ENCODE results near the gene TPST2. TPM values are rescaled to one million over a fixed set of nuclear protein-coding genes. Genes with fewer than 3 reads are reported as not detected.

The TPST2 gene
- total and polyA plus RNA-seq, 9 of the 15 experiments (the other 6 are each of a cell fraction or from before 2014, with no cell fraction given), result 14.2 to 123 (median 60.1) TPM

DNA sequence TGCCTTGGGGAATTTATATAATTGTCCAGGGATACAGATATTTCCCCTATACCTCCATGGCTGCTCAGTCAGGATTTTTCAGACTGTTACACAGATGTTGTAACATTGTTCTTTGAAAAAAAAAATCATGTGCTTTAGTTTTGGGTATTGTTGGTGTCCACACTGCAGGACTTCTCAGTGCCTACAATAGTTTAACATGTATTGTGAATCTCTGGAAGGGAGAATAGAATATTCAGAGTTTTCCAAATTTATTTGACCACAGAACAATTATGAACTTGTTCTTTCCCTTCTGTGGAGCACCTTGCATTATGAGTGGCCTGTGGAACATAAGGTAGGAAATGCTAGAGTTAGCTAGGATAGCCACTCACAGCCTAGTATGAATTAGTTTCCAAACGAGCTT lies 46.4 kb upstream of the TPST2 start:
- no peak for DNase-seq (ENCODE audit: extremely low read depth in 1 of 4, low spot score in 3 of 4)
- CTCF ChIA-PET (ENCODE audit: low intra/inter-chr PET ratio), result no interaction called here
- H3K9me1 ChIP-seq (ENCODE audit: control insufficient read depth, insufficient read depth, low read length), result no peaks in the 10 kb centered on the region
- no peak overlapping the region for H3K9ac ChIP-seq (ENCODE audit: insufficient read depth in 1 of 2, low read depth in 2 of 2, low read length in 2 of 2)
- ATAC-seq, result no peak
- intact Hi-C loops (cut with micrococcal nuclease), result no loop called here
- no peaks in the 10 kb centered on the region for H3K9me3 ChIP-seq (replicated peaks; ENCODE audit: control insufficient read depth, insufficient read depth, low read depth, low read length)
- no peaks in the 10 kb centered on the region for H4K20me1 ChIP-seq (replicated peaks; ENCODE audit: control insufficient read depth, insufficient read depth, low read length)
- H3K4me2 ChIP-seq (ENCODE audit: insufficient read depth, low read length), result no peak overlapping the region
- POLR2A ChIA-PET, result interaction anchor here (0.6 kb wide), 1 partner anchor 53 kb away, joined by 3 read pairs; no protein-coding TSS in a partner anchor
- H3K79me2 ChIP-seq (ENCODE audit: control insufficient read depth, insufficient read depth, low read length), result no peaks in the 10 kb centered on the region; the same call in 2 of the 3 replicates
- H3K36me3 ChIP-seq (ENCODE audit: control insufficient read depth, insufficient read depth, low read length), result no peaks in the 10 kb centered on the region
- no peaks in the 10 kb centered on the region for H3K27me3 ChIP-seq (ENCODE audit: control insufficient read depth in 2 of 2, insufficient read depth in 2 of 2, low read length in 2 of 2)
- FAIRE-seq, result no peak
- BruUV-seq (replicated peaks), result no TSS peak
- in situ Hi-C loops (cut with MboI), result no loop called here
- TF ChIP-seq ZNF239 (CRISPR knock-in tag; IDR thresholded peaks at IDR 0.05) (peak; percentile 95), RBM25 (IDR thresholded peaks at IDR 0.05; ENCODE audit: low read depth, low read length, severe bottlenecking) (peak; percentile 31), CHD2 (IDR thresholded peaks at IDR 0.05; ENCODE audit: low read depth, low read length) (no peak)
- H3K4me3 ChIP-seq, result no peak overlapping the region
- H3K27ac ChIP-seq (ENCODE audit: extremely low read depth, low read depth, low read length), result no peak overlapping the region; the same call in 2 of the 3 replicates
- peaks cover 13 to 38% of the 10 kb centered on the region in 2 experiments for H3K4me1 ChIP-seq (replicated peaks in 1 of 2; ENCODE audit: control insufficient read depth in 2 of 2, insufficient read depth in 2 of 2, low read length in 2 of 2)
- peak overlapping the region; percentile 40; the same call in 1 of the 2 replicates for H2AFZ ChIP-seq (ENCODE audit: low read depth, low read length)
- WGBS (ENCODE audit: insufficient coverage, low coverage, missing lambda C conversion rate), result 0% methylated on average over 1 of the region's 1 CpG

DNA sequence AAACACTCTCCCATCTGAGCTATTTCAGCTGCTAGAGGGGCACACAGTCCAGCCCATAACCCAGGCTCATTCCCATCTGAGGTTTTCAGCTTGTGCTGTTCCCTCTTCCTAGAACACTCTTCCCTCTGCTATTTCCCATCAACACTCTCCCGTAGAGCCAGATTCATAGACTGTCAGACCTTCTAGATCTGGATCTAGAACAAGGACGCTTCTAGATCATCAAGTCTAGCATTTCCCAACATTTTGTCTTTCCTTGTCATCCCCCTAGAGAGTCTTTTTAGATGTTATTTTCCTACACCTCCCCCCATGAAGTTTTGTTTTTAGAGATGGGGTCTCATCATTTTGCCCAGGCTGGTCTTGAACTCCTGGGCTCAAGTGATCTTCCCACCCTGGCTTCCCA lies 45.2 kb upstream of the TPST2 start:
- ATAC-seq (no peak), DNase-seq (ENCODE audit: extremely low read depth in 1 of 4, low spot score in 3 of 4) (no peak), FAIRE-seq (no peak)
- Histone ChIP-seq H3K9ac (ENCODE audit: insufficient read depth in 1 of 2, low read depth in 2 of 2, low read length in 2 of 2) (no peak overlapping the region), H3K9me1 (ENCODE audit: control insufficient read depth, insufficient read depth, low read length) (peaks cover under 1% of the 10 kb centered on the region), H3K4me2 (ENCODE audit: insufficient read depth, low read length) (no peak overlapping the region), H3K9me3 (replicated peaks; ENCODE audit: control insufficient read depth, insufficient read depth, low read depth, low read length) (no peaks in the 10 kb centered on the region), H3K4me3 (no peak overlapping the region), H3K79me2 (ENCODE audit: control insufficient read depth, insufficient read depth, low read length) (0 out of 3 replicates have a peak, but pooled peaks cover 4% of the 10 kb centered on the region), H3K4me1 (replicated peaks in 1 of 2; ENCODE audit: control insufficient read depth in 2 of 2, insufficient read depth in 2 of 2, low read length in 2 of 2) (peaks cover 20 to 38% of the 10 kb centered on the region in 2 experiments), H3K27ac (ENCODE audit: extremely low read depth, low read depth, low read length) (no peak overlapping the region), H2AFZ (ENCODE audit: low read depth, low read length) (peak overlapping the region; percentile 63), H3K36me3 (ENCODE audit: control insufficient read depth, insufficient read depth, low read length) (no peaks in the 10 kb centered on the region), H4K20me1 (replicated peaks; ENCODE audit: control insufficient read depth, insufficient read depth, low read length) (no peaks in the 10 kb centered on the region), H3K27me3 (ENCODE audit: control insufficient read depth in 2 of 2, insufficient read depth in 2 of 2, low read length in 2 of 2) (no peaks in the 10 kb centered on the region)
- BruUV-seq (replicated peaks), result no TSS peak
- intact Hi-C loops (cut with micrococcal nuclease) (no loop called here), in situ Hi-C loops (cut with MboI) (no loop called here)
- 64% methylated on average over 2 of the region's 2 CpGs for WGBS (ENCODE audit: insufficient coverage, low coverage, missing lambda C conversion rate)
- ChIA-PET CTCF (ENCODE audit: low intra/inter-chr PET ratio) (no interaction called here), POLR2A (no interaction called here)
- no peak for TF ChIP-seq MTA1 (IDR thresholded peaks at IDR 0.05; ENCODE audit: borderline replicate concordance)
- TF ChIP-seq, protein P1, sequence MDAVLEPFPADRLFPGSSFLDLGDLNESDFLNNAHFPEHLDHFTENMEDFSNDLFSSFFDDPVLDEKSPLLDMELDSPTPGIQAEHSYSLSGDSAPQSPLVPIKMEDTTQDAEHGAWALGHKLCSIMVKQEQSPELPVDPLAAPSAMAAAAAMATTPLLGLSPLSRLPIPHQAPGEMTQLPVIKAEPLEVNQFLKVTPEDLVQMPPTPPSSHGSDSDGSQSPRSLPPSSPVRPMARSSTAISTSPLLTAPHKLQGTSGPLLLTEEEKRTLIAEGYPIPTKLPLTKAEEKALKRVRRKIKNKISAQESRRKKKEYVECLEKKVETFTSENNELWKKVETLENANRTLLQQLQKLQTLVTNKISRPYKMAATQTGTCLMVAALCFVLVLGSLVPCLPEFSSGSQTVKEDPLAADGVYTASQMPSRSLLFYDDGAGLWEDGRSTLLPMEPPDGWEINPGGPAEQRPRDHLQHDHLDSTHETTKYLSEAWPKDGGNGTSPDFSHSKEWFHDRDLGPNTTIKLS (IDR thresholded peaks at IDR 0.05; ENCODE audit: borderline replicate concordance, low read depth), result peak; percentile 37; the same call in 1 of the 2 replicates
- TF ChIP-seq ARNT (IDR thresholded peaks at IDR 0.05), result peak in 1 of 2 experiments; percentile 94; a peak in 2 of 4 replicates
- no peak for TF ChIP-seq ETV6 (IDR thresholded peaks at IDR 0.05; ENCODE audit: borderline replicate concordance in 1 of 2, low read depth in 2 of 2, low read length in 1 of 2)
- no peak for TF ChIP-seq ETV6 (CRISPR knock-in tag; IDR thresholded peaks at IDR 0.05; ENCODE audit: borderline replicate concordance)
- no peak for TF ChIP-seq SMC3 (conservative IDR thresholded peaks at IDR 0.05; ENCODE audit: insufficient read depth, low read depth, low read length)
- no peak for TF ChIP-seq NELFE (IDR thresholded peaks at IDR 0.05; ENCODE audit: insufficient read depth, insufficient read length)
- TF ChIP-seq, protein P2, sequence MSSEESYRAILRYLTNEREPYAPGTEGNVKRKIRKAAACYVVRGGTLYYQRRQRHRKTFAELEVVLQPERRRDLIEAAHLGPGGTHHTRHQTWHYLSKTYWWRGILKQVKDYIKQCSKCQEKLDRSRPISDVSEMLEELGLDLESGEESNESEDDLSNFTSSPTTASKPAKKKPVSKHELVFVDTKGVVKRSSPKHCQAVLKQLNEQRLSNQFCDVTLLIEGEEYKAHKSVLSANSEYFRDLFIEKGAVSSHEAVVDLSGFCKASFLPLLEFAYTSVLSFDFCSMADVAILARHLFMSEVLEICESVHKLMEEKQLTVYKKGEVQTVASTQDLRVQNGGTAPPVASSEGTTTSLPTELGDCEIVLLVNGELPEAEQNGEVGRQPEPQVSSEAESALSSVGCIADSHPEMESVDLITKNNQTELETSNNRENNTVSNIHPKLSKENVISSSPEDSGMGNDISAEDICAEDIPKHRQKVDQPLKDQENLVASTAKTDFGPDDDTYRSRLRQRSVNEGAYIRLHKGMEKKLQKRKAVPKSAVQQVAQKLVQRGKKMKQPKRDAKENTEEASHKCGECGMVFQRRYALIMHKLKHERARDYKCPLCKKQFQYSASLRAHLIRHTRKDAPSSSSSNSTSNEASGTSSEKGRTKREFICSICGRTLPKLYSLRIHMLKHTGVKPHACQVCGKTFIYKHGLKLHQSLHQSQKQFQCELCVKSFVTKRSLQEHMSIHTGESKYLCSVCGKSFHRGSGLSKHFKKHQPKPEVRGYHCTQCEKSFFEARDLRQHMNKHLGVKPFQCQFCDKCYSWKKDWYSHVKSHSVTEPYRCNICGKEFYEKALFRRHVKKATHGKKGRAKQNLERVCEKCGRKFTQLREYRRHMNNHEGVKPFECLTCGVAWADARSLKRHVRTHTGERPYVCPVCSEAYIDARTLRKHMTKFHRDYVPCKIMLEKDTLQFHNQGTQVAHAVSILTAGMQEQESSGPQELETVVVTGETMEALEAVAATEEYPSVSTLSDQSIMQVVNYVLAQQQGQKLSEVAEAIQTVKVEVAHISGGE (CRISPR knock-in tag; IDR thresholded peaks at IDR 0.05), result no peak
- no peak for TF ChIP-seq HLTF (IDR thresholded peaks at IDR 0.05)
